ENCODE results near the gene CP.
A peak's percentile ranks its signal among the peaks of the same experiment; 100 is the strongest.
"Not testable (repeated sequence)": the region's sequence is repeated elsewhere in the genome, so short reads cannot be mapped to it uniquely, and the experiment has no call there.

Gene CP

GRCh38 chr3:149221783-149222517 is at the start of gene CP:
TSS of gene CP (minus strand) at chr3:149221829. CDS start at chr3:149221792, 37 bp downstream.
- DNase-seq: no peak

- DNase-seq: no peak
These were observed 48.6 kb upstream of the CP start for GRCh38 chr3:149270180-149270579.

- no peak for DNase-seq
These were observed 48.1 kb upstream of the CP start for GRCh38 chr3:149269687-149270086.

GRCh38 chr3:149267565-149267964 is 45.9 kb upstream of the CP start:
- DNase-seq: no peak

- no peak for DNase-seq
These were observed 45.1 kb upstream of the CP start for GRCh38 chr3:149266736-149267135.

- no peak for DNase-seq
These were observed 42.2 kb upstream of the CP start for GRCh38 chr3:149263856-149264255.

GRCh38 chr3:149258714-149259113 is 37.1 kb upstream of the CP start:
- no peak for DNase-seq

- no peak for DNase-seq
These were observed 36.7 kb upstream of the CP start for GRCh38 chr3:149258298-149258697.

- no peak for DNase-seq
These were observed 30.6 kb upstream of the CP start for GRCh38 chr3:149252272-149252671.

- DNase-seq: no peak
These were observed 29.6 kb upstream of the CP start for GRCh38 chr3:149251186-149251585.

- peak; percentile 36 for DNase-seq
These were observed 26.5 kb upstream of the CP start for GRCh38 chr3:149247929-149248691.

- no peak for DNase-seq
These were observed 25.5 kb upstream of the CP start for GRCh38 chr3:149247008-149247710.

GRCh38 chr3:149245738-149246451 is 24.3 kb upstream of the CP start:
- DNase-seq: peak; percentile 29

- no peak for DNase-seq
These were observed 21.9 kb upstream of the CP start for GRCh38 chr3:149243540-149243939.

- DNase-seq: no peak
These were observed 17.8 kb upstream of the CP start for GRCh38 chr3:149239357-149239936.

- not testable (repeated sequence) for DNase-seq
These were observed 16.6 kb upstream of the CP start for GRCh38 chr3:149238268-149238667.

GRCh38 chr3:149235599-149236424 is 14.2 kb upstream of the CP start:
- no peak for DNase-seq

- no peak for DNase-seq
These were observed 13.1 kb upstream of the CP start for GRCh38 chr3:149234671-149235245.

- no peak for DNase-seq
These were observed 11.7 kb upstream of the CP start for GRCh38 chr3:149233323-149233722.

- no peak for DNase-seq
These were observed 10.2 kb upstream of the CP start for GRCh38 chr3:149231871-149232270.

- no peak for DNase-seq
These were observed 6.1 kb upstream of the CP start for GRCh38 chr3:149227591-149228268.

Data from NCI-H226 (cell line).